Mucosa of rectum (tissue), 2 donors: ENCODE results near the gene PLK2.

ENCODE experiments used
- H3K27ac ChIP-seq, 2 donors: one replicate each; pipeline ENCODE4 v1.7.0; 2013; ENCODE audit warnings: inconsistent platforms in 2 of 2, low read depth in 2 of 2, low read length in 2 of 2
- H3K27me3 ChIP-seq, 2 donors: one replicate each; pipeline ENCODE4 v1.7.0; 2013; ENCODE audit warnings: low read length in 2 of 2; ENCODE audit not compliant: control insufficient read depth in 2 of 2, insufficient read depth in 2 of 2
- H3K36me3 ChIP-seq, 2 donors: one replicate each; pipeline ENCODE4 v1.7.0; 2013; ENCODE audit warnings: low read length in 2 of 2; ENCODE audit not compliant: control insufficient read depth in 2 of 2, insufficient read depth in 2 of 2
- H3K4me1 ChIP-seq, 2 donors: one replicate each; pipeline ENCODE4 v1.7.0; 2013; ENCODE audit warnings: low read length in 2 of 2, mild to moderate bottlenecking in 1 of 2; ENCODE audit not compliant: control insufficient read depth in 2 of 2, insufficient read depth in 2 of 2
- H3K4me3 ChIP-seq, 2 donors: one replicate each; pipeline ENCODE4 v1.7.0; 2013; ENCODE audit warnings: low read length in 2 of 2
- H3K9ac ChIP-seq, 2 donors: one replicate each; pipeline ENCODE4 v1.7.0; 2013; ENCODE audit warnings: low read length in 2 of 2, low read depth in 1 of 2, mild to moderate bottlenecking in 1 of 2
- H3K9me3 ChIP-seq, 2 donors: one replicate each; pipeline ENCODE4 v1.7.0; 2013; ENCODE audit warnings: low read length in 2 of 2; ENCODE audit not compliant: control insufficient read depth in 2 of 2
- donor health status: healthy.
- donor health status: Normal muscosa, but diverticular disease.

Gene PLK2

DNA sequence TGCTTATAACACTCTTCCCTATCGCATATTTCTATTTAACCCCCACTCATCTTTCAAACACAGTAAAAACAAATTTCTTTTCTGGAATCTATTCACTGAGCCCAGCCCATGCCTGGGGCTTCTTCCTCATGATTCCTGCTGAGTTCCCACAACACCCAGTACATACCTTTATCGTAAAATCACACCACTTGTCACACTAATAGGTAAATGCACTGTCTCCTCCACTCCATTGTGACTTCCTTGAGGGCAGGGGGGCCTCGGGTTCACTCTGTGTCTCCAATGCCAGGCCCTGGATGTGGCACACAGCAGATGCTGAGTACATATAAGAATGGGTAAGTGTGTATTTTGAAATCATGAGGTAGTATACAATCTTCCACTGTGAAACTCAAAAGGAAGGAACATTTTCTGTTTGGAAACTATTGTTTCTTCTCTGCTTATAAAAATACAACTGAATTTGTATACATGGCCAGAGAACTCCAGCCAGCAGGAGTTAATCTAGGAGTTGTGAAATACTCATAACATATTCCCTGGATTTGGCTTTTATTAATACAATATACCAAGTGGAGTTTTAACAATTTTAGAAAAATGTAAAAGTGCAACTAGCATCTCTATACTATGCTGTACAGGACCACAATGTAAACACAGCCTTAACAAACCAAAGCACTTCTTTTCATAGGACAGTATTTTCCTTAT is 7.2 kb downstream of the PLK2 start:
- no peak overlapping the region for H3K9ac ChIP-seq
- H3K27me3 ChIP-seq: no peaks in the 10 kb centered on the region
- no peak overlapping the region for H3K27ac ChIP-seq
- no peaks in the 10 kb centered on the region for H3K9me3 ChIP-seq
- H3K36me3 ChIP-seq: peaks cover 17 to 26% of the 10 kb centered on the region in 2 donors
- no peak overlapping the region for H3K4me3 ChIP-seq
- peaks cover 0 to 8% of the 10 kb centered on the region in 2 donors for H3K4me1 ChIP-seq

DNA sequence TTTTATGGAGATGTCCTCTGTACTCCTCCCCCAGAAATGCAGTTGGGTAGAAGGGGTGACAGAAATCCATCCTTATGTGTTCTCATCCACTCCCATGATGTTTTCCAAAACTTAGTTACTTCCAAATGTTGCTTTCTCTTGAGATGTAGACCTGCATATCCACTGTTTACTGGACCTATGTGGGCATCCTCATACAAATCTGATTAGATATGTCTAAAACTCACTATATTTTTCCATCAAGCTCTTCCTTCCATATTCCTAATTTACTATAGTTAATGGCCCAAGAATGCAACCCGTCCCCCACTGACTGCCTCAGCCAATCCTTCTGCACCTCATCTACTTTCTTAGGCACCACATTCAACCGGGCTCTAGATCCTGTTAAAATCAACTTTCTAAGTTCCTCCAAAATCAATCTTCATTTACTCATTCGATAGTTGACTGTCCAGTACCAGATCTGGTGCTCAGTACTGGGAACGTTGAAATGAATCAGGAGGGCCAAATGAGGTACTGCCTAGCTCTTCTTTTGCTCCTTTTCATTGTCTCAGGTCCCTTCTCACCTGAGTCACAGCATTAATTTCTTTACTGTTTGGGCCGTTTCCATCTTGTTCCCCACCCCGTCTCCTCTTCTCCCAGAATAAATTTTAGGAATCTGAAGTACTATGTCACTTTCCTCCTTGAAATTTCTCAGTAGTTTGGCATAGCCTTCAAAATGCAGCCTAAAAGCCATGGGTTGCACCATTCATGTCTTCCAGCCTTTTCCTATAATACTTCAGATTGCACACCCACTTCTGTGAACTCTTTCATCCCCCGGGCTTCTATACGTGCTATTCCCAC is 7.9 kb downstream of the PLK2 start:
- Histone ChIP-seq H3K4me1 (peaks cover 0 to 8% of the 10 kb centered on the region in 2 donors), H3K27ac (no peak overlapping the region), H3K4me3 (no peak overlapping the region), H3K27me3 (no peaks in the 10 kb centered on the region), H3K36me3 (peaks cover 15 to 24% of the 10 kb centered on the region in 2 donors), H3K9me3 (no peaks in the 10 kb centered on the region), H3K9ac (no peak overlapping the region)

DNA sequence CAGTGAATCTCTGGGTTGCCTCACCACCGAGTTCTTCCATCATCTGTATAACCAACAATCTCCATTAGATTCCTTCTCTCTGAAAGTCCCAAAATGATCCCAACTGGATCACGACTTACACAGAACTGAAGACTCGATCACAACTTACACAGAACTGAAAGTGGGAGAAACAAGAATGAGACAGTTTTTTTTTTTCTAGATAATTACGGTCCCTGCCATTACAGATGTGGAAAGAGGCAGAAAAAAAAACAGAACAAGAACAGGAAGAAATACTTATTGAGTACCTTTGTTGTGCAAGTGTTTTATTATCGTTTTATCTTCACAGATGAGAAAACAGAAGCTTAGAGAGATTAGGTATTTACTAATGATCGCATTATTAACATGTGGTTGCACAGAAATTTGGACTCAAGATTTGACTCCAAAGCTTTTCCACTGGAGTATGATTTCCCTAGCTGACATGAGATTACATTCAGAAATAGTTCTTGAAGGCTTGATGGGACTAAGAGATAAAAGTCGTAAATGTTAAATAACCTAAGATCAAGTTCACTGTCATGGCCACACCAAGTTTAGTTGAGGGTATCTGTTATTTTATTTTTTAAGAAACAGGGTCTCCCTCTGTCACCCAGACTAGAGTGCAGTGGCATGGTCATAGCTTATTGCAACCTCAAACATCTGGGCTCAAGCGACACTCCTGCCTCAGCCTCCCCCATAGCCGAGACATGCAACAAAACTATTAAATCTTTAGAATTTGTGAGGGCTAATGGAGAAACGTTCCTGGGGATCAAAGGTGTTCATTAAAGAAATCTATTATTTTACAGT is 8.9 kb downstream of the PLK2 start:
- Histone ChIP-seq H3K36me3 (peaks cover 13 to 18% of the 10 kb centered on the region in 2 donors), H3K9ac (no peak overlapping the region), H3K27me3 (no peaks in the 10 kb centered on the region), H3K9me3 (no peaks in the 10 kb centered on the region), H3K4me1 (peaks cover 0 to 8% of the 10 kb centered on the region in 2 donors), H3K27ac (no peak overlapping the region), H3K4me3 (no peak overlapping the region)

DNA sequence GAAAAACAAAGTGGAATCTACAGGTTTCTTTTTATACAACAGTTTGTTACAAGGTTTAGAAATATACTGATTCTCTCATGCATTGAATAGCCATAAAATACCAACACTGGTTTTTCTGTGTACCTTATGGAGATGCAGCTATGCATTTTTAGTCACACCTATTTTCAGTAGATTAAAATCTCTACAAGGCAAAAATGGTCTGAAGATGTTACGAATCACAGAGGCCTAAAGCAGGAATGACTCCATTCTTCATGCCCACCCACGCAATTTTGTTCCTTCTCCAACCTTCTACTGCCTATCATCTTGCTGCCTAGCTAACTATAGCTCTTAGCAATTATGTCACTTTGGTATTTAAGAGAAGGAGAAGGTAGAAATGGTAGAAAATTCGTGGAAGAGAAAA is 9.9 kb downstream of the PLK2 start:
- H3K27ac ChIP-seq: no peak overlapping the region
- peaks cover 4 to 10% of the 10 kb centered on the region in 2 donors for H3K36me3 ChIP-seq
- H3K9me3 ChIP-seq: no peaks in the 10 kb centered on the region
- H3K4me3 ChIP-seq: no peak overlapping the region
- no peaks in the 10 kb centered on the region for H3K27me3 ChIP-seq
- peaks cover 0 to 8% of the 10 kb centered on the region in 2 donors for H3K4me1 ChIP-seq
- H3K9ac ChIP-seq: no peak overlapping the region

DNA sequence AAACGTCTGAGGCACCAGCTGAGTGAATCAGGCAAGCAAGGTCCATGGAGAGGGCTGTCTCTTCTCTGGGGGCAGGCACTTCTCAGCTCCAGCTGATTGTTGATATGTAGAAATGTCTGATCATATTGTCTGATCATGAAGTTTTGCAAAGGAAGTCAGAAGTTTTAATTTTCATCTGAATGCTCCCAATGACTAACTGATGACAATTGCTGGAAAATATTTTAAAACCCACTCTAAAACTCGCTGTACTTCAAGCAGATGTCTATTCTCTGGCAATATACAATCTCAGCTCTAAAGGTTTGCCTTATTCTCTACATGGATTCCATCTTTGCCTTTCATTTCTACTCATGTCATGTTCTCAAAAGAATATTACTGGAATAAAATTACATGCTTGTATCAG is 12.7 kb downstream of the PLK2 start:
- no peak overlapping the region for H3K9ac ChIP-seq
- no peak overlapping the region for H3K4me3 ChIP-seq
- H3K4me1 ChIP-seq: no peaks in the 10 kb centered on the region
- H3K27me3 ChIP-seq: no peaks in the 10 kb centered on the region
- no peak overlapping the region for H3K27ac ChIP-seq
- no peaks in the 10 kb centered on the region for H3K36me3 ChIP-seq
- no peaks in the 10 kb centered on the region for H3K9me3 ChIP-seq

DNA sequence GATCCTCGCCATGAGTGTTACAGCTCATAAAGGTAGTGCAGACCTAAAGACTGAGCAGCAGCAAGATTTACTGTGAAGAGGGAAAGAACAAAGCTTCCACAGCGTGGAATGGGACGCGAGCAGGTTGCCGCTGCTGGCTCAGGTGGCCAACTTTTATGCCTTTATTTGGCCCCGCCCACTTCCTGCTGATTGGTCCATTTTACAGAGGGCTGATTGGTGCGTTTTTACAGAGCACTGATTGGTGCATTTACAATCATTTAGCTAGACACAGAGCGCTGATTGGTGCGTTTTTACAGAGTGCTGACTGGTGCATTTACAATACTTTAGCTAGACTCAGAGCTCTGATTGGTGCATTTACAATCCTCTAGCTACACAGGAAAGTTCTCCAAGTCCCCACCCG is 13.9 kb downstream of the PLK2 start:
- Histone ChIP-seq H3K4me3 (no peak overlapping the region), H3K9me3 (no peaks in the 10 kb centered on the region), H3K4me1 (no peaks in the 10 kb centered on the region), H3K27ac (no peak overlapping the region), H3K36me3 (no peaks in the 10 kb centered on the region), H3K27me3 (no peaks in the 10 kb centered on the region), H3K9ac (no peak overlapping the region)

DNA sequence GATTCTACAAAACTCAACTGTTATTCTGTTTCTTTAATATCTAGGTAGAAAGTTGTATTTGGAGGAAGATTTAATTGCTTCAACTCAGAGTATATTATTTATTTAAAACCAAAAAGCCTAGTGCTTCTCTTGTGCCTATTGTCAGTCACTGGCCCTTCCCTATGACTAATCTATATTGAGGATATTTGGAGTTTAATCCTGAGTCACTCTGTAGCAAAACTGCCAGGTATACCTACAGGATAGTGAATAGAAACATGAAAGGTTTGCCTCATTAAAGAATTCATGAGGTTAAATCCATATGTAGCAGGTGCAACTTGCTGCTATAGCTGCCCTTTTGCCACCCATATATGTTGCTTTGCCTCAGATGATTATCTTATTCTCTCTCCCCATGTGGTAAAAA is 15.1 kb downstream of the PLK2 start:
- Histone ChIP-seq H3K27me3 (no peaks in the 10 kb centered on the region), H3K4me3 (no peak overlapping the region), H3K9me3 (no peaks in the 10 kb centered on the region), H3K4me1 (no peaks in the 10 kb centered on the region), H3K9ac (no peak overlapping the region), H3K36me3 (no peaks in the 10 kb centered on the region), H3K27ac (no peak overlapping the region)

DNA sequence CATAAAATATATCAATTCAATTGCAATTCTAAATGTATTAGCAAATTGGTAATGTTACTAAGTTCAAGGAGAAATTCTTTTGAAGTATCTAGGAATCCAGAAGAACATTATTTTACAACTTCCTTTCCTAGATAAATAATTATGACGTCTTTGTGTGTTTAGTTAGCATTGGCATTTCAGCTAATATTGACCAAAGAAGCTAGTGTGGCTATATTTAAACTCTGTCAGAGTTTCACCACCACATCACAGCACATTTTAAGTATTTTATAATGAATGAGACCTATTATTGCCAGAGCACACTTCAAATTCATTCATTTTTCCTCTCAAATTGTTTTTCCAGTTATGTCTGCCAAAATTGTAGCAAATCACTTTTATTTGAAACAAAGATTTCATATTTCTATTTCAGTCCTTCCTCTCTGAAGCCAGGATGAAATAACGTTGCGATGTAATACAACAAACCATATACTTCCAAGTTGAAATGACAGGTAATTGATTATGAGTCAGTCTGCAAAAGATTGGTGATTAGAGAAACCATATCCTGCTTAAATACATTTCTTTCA is 18.9 kb downstream of the PLK2 start:
- no peak overlapping the region for H3K27ac ChIP-seq
- no peaks in the 10 kb centered on the region for H3K36me3 ChIP-seq
- no peak overlapping the region for H3K9ac ChIP-seq
- no peaks in the 10 kb centered on the region for H3K27me3 ChIP-seq
- H3K4me3 ChIP-seq: no peak overlapping the region
- H3K9me3 ChIP-seq: no peaks in the 10 kb centered on the region
- no peaks in the 10 kb centered on the region for H3K4me1 ChIP-seq

DNA sequence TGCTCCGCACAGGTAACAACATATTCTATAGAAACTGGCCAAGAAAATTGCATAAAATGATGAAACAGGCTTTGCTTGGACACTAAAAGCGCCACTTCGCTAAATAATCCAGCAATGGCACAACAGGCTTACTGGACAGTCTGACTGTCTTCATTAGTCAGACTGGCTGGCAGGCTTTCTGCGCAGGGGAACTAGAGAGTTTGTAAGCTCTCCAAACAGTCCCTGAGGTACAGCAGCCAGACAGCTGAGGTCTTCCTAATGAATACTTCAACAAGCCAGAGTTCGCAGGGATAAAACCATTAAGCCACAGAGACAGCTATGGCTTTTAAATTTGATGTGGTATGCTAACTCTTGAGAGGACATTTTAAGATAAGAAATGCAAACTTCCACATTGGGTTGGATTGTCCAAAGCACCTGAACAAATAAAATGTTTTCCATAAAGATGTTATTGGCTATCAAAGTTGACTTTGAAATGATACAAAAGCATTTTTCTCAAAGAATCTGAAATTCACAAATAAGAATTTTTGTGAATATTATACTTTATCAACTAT is 20.7 kb downstream of the PLK2 start:
- Histone ChIP-seq H3K4me1 (no peaks in the 10 kb centered on the region), H3K36me3 (no peaks in the 10 kb centered on the region), H3K9ac (no peak overlapping the region), H3K4me3 (no peak overlapping the region), H3K27ac (no peak overlapping the region), H3K27me3 (no peaks in the 10 kb centered on the region), H3K9me3 (no peaks in the 10 kb centered on the region)
